ACC112 (cell line): ENCODE data around the gene KIF13A.
A peak's percentile ranks its signal among the peaks of the same experiment; 100 is the strongest.
"Not testable (repeated sequence)": the region's sequence is repeated elsewhere in the genome, so short reads cannot be mapped to it uniquely, and the experiment has no call there.

Experiments used
- H2AFZ ChIP-seq: fragments of 200-600 bp; sonication (generic); one replicate; pipeline ENCODE4 v1.6.0; 2017; ENCODE audit warnings: antibody characterized with exemption, low read length; ENCODE audit not compliant: unreplicated experiment
- H3K27ac ChIP-seq: fragments of 200-600 bp; sonication (generic); 2 replicates; pipeline ENCODE4 v1.5.1; 2014; ENCODE audit warnings: low read depth, mild to moderate bottlenecking, antibody characterized with exemption, low read length, moderate library complexity
- H3K27me3 ChIP-seq: fragments of 200-600 bp; sonication (generic); 2 replicates; pipeline ENCODE4 v1.6.1; 2014; ENCODE audit warnings: mild to moderate bottlenecking, antibody characterized with exemption, low read length, moderate library complexity, mixed read lengths; ENCODE audit not compliant: insufficient read depth
- H3K36me3 ChIP-seq: fragments of 200-600 bp; sonication (generic); 2 replicates; pipeline ENCODE4 v1.6.1; 2016; ENCODE audit warnings: mild to moderate bottlenecking, antibody characterized with exemption, low read length, moderate library complexity, mixed read lengths; ENCODE audit not compliant: insufficient read depth
- H3K4me1 ChIP-seq: fragments of 200-600 bp; sonication (generic); one replicate; pipeline ENCODE4 v1.6.1; 2016; ENCODE audit warnings: low read length, mixed read lengths; ENCODE audit not compliant: insufficient read depth, unreplicated experiment, control insufficient read depth
- H3K4me3 ChIP-seq: fragments of 200-600 bp; sonication (generic); 2 replicates; pipeline ENCODE4 v1.5.1; 2014; ENCODE audit warnings: mild to moderate bottlenecking, low read depth, low read length
- H3K79me2 ChIP-seq: fragments of 200-600 bp; sonication (generic); one replicate; pipeline ENCODE4 v1.6.0; 2016; ENCODE audit warnings: low read length; ENCODE audit not compliant: control insufficient read depth, unreplicated experiment, insufficient read depth

The KIF13A gene

GRCh38 chr6:17949168-17949567 lies 38.3 kb downstream of the KIF13A start:
- Histone ChIP-seq H3K4me3 (no peak overlapping the region), H3K27ac (no peak overlapping the region), H3K36me3 (peaks cover 3% of the 10 kb centered on the region; the same call in 1 of the 2 replicates), H3K4me1 (peaks cover 17% of the 10 kb centered on the region), H3K27me3 (no peaks in the 10 kb centered on the region), H2AFZ (no peak overlapping the region), H3K79me2 (peaks cover 10% of the 10 kb centered on the region)

DNA sequence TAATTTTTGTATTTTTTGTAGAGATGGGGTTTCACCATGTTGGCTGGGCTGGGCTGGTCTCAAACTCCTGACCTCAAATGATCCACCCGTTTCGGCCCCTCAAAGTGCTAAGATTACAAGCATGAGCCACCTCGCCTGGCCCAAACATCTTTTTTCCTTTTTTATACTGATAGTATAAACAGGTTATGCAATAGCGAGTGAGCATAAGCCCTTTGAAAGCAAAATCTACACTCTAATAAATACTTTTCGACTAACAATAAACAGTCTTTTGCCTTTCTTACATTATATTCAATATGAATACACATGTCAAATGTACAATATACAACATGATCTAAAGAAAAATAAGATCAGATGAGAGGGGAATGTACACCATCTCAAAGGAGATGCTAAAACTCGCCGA lies 38.7 kb downstream of the KIF13A start:
- peaks cover 3% of the 10 kb centered on the region; the same call in 1 of the 2 replicates for H3K36me3 ChIP-seq
- H2AFZ ChIP-seq: no peak overlapping the region
- H3K79me2 ChIP-seq: peaks cover 12% of the 10 kb centered on the region
- no peak overlapping the region for H3K27ac ChIP-seq
- no peak overlapping the region for H3K4me3 ChIP-seq
- no peaks in the 10 kb centered on the region for H3K27me3 ChIP-seq
- H3K4me1 ChIP-seq: peaks cover 19% of the 10 kb centered on the region

DNA sequence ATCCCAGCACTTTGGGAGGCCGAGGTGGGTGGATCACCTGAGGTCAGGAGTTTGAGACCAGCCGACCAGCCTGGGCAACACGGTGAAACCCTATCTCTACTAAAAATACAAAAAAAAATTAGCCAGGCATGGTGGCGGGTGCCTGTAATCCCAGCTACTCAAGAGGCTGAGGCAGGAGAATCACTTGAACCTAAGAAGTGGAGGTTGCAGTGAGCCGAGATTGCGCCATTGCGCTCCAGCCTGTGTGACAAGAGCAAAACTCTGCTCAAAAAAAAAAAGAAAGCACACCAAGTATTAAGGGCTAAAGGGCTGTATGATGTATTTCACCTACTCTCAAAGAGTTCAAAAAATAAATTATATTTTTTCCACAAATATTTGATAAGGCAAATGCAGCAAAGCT lies 39.9 kb downstream of the KIF13A start:
- not testable (repeated sequence) for H3K4me3 ChIP-seq, H3K27me3 ChIP-seq, H3K36me3 ChIP-seq, H3K79me2 ChIP-seq, H2AFZ ChIP-seq, H3K27ac ChIP-seq
- H3K4me1 ChIP-seq: peaks cover 19% of the 10 kb centered on the region

DNA sequence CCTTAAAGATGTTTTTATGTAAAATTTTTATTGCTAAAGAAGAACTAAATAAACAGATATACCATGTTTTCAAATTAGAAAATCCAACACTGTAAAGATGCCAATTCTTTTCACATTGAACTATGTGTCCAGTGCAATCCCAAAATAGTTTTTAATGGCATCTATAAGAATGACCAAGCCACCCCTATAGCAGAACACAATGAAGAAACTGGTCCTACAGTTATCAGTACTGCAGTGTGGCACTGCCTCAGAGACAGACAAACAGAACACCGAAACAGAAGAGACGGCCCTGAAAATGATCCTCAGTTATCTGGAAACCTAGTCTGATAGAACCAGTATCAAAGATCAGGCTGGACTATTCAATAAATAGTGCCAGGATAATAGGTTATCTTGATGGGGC lies 41.9 kb downstream of the KIF13A start:
- peaks cover 9% of the 10 kb centered on the region for H3K79me2 ChIP-seq
- no peak overlapping the region for H2AFZ ChIP-seq
- H3K4me3 ChIP-seq: no peak overlapping the region
- H3K27ac ChIP-seq: peak overlapping the region; percentile 32; the same call in 1 of the 2 replicates
- H3K27me3 ChIP-seq: no peaks in the 10 kb centered on the region
- no peaks in the 10 kb centered on the region for H3K36me3 ChIP-seq
- H3K4me1 ChIP-seq: peaks cover 19% of the 10 kb centered on the region

GRCh38 chr6:17945111-17945510 lies 42.3 kb downstream of the KIF13A start:
- Histone ChIP-seq H3K4me3 (no peak overlapping the region), H3K79me2 (peaks cover 9% of the 10 kb centered on the region), H3K27me3 (no peaks in the 10 kb centered on the region), H3K36me3 (no peaks in the 10 kb centered on the region), H3K27ac (peak overlapping the region; percentile 37; the same call in 1 of the 2 replicates), H2AFZ (no peak overlapping the region), H3K4me1 (peaks cover 14% of the 10 kb centered on the region)

DNA sequence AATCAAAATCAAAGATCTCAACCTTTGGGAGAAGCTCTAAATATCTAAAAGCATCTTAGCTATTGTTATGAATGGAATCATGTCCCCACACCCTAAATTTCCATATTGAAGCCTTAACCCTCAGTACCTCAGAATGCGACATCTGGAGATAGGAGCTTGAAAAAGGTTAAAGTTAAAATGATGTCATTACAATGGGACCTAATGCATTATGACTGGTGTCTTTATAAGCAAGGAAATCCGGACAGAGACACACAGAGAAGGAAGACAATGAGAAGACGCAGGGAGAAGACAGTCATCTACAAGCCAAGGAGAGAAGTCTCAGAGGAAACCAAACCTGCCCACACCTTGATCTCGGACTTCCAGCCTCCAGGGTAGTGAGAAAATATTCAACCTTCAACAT lies 46.1 kb downstream of the KIF13A start:
- Histone ChIP-seq H3K36me3 (no peaks in the 10 kb centered on the region), H3K27me3 (no peaks in the 10 kb centered on the region), H2AFZ (no peak overlapping the region), H3K4me3 (no peak overlapping the region), H3K27ac (no peak overlapping the region), H3K79me2 (peaks cover 12% of the 10 kb centered on the region), H3K4me1 (peaks cover 24% of the 10 kb centered on the region)

DNA sequence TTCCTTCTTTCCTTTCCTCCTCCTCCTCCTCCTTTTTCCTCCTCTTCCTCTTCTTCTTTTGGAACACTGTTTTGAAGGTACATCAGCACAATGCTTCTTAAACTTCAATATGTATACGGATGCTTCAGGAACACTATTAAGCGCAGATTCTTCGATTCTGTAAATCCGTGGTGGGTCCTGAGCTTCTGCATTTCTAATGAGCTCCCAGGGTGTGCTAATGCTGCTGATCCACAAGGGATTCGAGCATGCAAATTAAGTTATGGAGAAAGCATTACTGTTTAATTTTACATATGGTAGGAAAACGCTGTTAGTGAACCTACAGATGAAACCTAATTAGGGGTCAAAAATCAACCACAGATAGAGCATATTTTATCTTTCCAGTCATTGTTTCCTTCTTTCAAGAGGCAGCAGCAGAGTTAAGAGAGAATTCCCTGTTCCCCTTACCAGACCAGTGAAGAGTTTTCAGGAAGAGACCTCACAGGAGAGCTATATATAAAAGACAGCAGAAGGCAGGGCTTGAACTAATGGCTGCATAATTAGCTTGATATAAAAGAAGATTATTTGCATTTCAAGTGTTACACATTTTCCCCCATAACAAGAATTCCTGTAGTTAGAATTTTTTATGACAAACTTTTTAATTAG lies 47.2 kb downstream of the KIF13A start:
- Histone ChIP-seq H3K27ac (no peak overlapping the region), H3K27me3 (no peaks in the 10 kb centered on the region), H2AFZ (no peak overlapping the region), H3K4me3 (no peak overlapping the region), H3K79me2 (peaks cover 10% of the 10 kb centered on the region), H3K36me3 (no peaks in the 10 kb centered on the region), H3K4me1 (peaks cover 19% of the 10 kb centered on the region)

- Histone ChIP-seq H3K79me2 (peaks cover 14% of the 10 kb centered on the region), H3K36me3 (no peaks in the 10 kb centered on the region), H3K27ac (peak overlapping the region; percentile 9; the same call in 1 of the 2 replicates), H3K4me3 (no peak overlapping the region), H3K4me1 (peaks cover 13% of the 10 kb centered on the region), H3K27me3 (no peaks in the 10 kb centered on the region), H2AFZ (no peak overlapping the region)
These were observed 48.5 kb downstream of the KIF13A start for GRCh38 chr6:17938901-17939300.

GRCh38 chr6:17935188-17936149 lies 52.0 kb downstream of the KIF13A start:
- peaks cover 24% of the 10 kb centered on the region for H3K79me2 ChIP-seq
- no peak overlapping the region for H2AFZ ChIP-seq

DNA sequence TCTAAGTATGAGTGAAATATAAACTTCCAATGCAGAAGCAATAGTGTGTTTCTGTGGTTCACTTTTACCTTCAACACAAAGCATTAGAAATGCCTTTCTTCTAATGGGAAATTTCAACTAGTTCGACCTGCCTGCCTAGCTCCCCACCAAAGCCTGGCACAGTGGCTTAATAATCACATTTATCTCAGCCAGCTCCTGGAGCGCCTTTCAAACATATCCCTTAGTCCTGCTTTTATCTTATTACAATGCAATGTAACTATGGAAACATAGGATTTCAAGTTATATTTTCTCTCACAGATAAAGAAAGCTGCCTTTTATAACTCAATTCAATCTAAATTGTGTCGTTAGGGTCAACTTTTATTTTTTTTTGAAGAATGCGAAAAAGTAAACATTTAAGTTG lies 53.7 kb downstream of the KIF13A start:
- H3K27me3 ChIP-seq: no peaks in the 10 kb centered on the region
- H3K36me3 ChIP-seq: no peaks in the 10 kb centered on the region
- H3K4me1 ChIP-seq: peaks cover 42% of the 10 kb centered on the region
- H3K4me3 ChIP-seq: no peak overlapping the region
- no peak overlapping the region for H3K27ac ChIP-seq
- peaks cover 30% of the 10 kb centered on the region for H3K79me2 ChIP-seq
- no peak overlapping the region for H2AFZ ChIP-seq

More at GRCh38 chr6:17935188-17936149, 52.0 kb downstream of the KIF13A start:
- H3K4me1 ChIP-seq: peaks cover 36% of the 10 kb centered on the region
- no peak overlapping the region for H3K4me3 ChIP-seq
- no peak overlapping the region for H3K27ac ChIP-seq
- H3K27me3 ChIP-seq: no peaks in the 10 kb centered on the region
- H3K36me3 ChIP-seq: no peaks in the 10 kb centered on the region
